HUES6 (cell line): ENCODE results near the gene PYCR2.
"Not testable (repeated sequence)": the region's sequence is repeated elsewhere in the genome, so short reads cannot be mapped to it uniquely, and the experiment has no call there.

Source experiments
- H3K27ac ChIP-seq: 2 replicates; pipeline ENCODE4 v1.7.0; 2013; ENCODE audit warnings: low read depth, mild to moderate bottlenecking, low read length, inconsistent platforms
- H3K27me3 ChIP-seq: 2 replicates; pipeline ENCODE4 v1.6.1; 2013; ENCODE audit warnings: low read length; ENCODE audit not compliant: control insufficient read depth, insufficient read depth
- H3K36me3 ChIP-seq: 2 replicates; pipeline ENCODE4 v1.6.1; 2013; ENCODE audit warnings: low read length; ENCODE audit not compliant: control insufficient read depth, insufficient read depth
- H3K4me1 ChIP-seq: 2 replicates; pipeline ENCODE4 v1.6.1; 2013; ENCODE audit warnings: low read length; ENCODE audit not compliant: control insufficient read depth, insufficient read depth
- H3K4me3 ChIP-seq: 2 replicates; pipeline ENCODE4 v1.5.1; 2013; ENCODE audit warnings: low read depth, low read length
- H3K9ac ChIP-seq: one replicate; pipeline ENCODE4 v1.6.1; 2013; ENCODE audit warnings: mild to moderate bottlenecking, low read length
- H3K9me3 ChIP-seq: 2 replicates; pipeline ENCODE4 v1.6.1; 2013; ENCODE audit warnings: low read depth, low read length; ENCODE audit not compliant: control insufficient read depth, insufficient read depth

The PYCR2 gene

GRCh38 chr1:225923692-225924555, at the start of gene PYCR2:
Gene PYCR2 (minus strand): TSS chr1:225924250. CDS start chr1:225924110, 140 bp downstream.
- Histone ChIP-seq H3K27me3 (no peaks in the 10 kb centered on the region), H3K9me3 (no peaks in the 10 kb centered on the region), H3K9ac (peak within 1 kb of the TSS; percentile 93), H3K27ac (peak within 1 kb of the TSS; percentile 96), H3K4me3 (peak within 1 kb of the TSS; percentile 79), H3K36me3 (peaks cover 37% of the 10 kb centered on the region), H3K4me1 (peaks cover 8% of the 10 kb centered on the region; the same call in 1 of the 2 replicates)

- H3K4me3 ChIP-seq, result no peak overlapping the region
- no peak overlapping the region for H3K9ac ChIP-seq
- H3K27me3 ChIP-seq, result no peaks in the 10 kb centered on the region
- H3K4me1 ChIP-seq, result peaks cover 6% of the 10 kb centered on the region; the same call in 1 of the 2 replicates
- peaks cover 8% of the 10 kb centered on the region; the same call in 1 of the 2 replicates for H3K36me3 ChIP-seq
- no peaks in the 10 kb centered on the region for H3K9me3 ChIP-seq
- no peak overlapping the region for H3K27ac ChIP-seq
These were observed 49.1 kb upstream of the PYCR2 start for GRCh38 chr1:225973158-225973557.

GRCh38 chr1:225972344-225973152, 48.5 kb upstream of the PYCR2 start:
- Histone ChIP-seq H3K27ac (no peak overlapping the region), H3K4me1 (peaks cover 6% of the 10 kb centered on the region; the same call in 1 of the 2 replicates), H3K9ac (no peak overlapping the region), H3K27me3 (no peaks in the 10 kb centered on the region), H3K9me3 (no peaks in the 10 kb centered on the region), H3K4me3 (no peak overlapping the region), H3K36me3 (peaks cover 2% of the 10 kb centered on the region; the same call in 1 of the 2 replicates)

GRCh38 chr1:225970592-225971157, 46.6 kb upstream of the PYCR2 start:
- H3K9me3 ChIP-seq, H3K27ac ChIP-seq, H3K4me3 ChIP-seq, H3K36me3 ChIP-seq, H3K9ac ChIP-seq, H3K4me1 ChIP-seq, H3K27me3 ChIP-seq: not testable (repeated sequence)

- H3K27me3 ChIP-seq, H3K9me3 ChIP-seq, H3K4me1 ChIP-seq, H3K36me3 ChIP-seq, H3K9ac ChIP-seq, H3K4me3 ChIP-seq, H3K27ac ChIP-seq: not testable (repeated sequence)
These were observed 45.7 kb upstream of the PYCR2 start for GRCh38 chr1:225969751-225970150.

GRCh38 chr1:225965231-225965630, 41.2 kb upstream of the PYCR2 start:
- H3K4me3 ChIP-seq, result no peak overlapping the region
- H3K27me3 ChIP-seq, result no peaks in the 10 kb centered on the region; the same call in 1 of the 2 replicates
- peaks cover 6% of the 10 kb centered on the region; the same call in 1 of the 2 replicates for H3K4me1 ChIP-seq
- H3K9me3 ChIP-seq, result no peaks in the 10 kb centered on the region
- H3K27ac ChIP-seq, result no peak overlapping the region
- H3K36me3 ChIP-seq, result no peaks in the 10 kb centered on the region
- H3K9ac ChIP-seq, result no peak overlapping the region

GRCh38 chr1:225963735-225964530, 39.9 kb upstream of the PYCR2 start:
- Histone ChIP-seq H3K4me1 (peaks cover 3% of the 10 kb centered on the region; the same call in 1 of the 2 replicates), H3K27me3 (no peaks in the 10 kb centered on the region; the same call in 1 of the 2 replicates), H3K27ac (no peak overlapping the region), H3K9ac (no peak overlapping the region), H3K36me3 (no peaks in the 10 kb centered on the region), H3K4me3 (no peak overlapping the region), H3K9me3 (no peaks in the 10 kb centered on the region)

GRCh38 chr1:225962440-225962975, 38.5 kb upstream of the PYCR2 start:
- H3K36me3 ChIP-seq, result no peaks in the 10 kb centered on the region
- H3K9ac ChIP-seq, result no peak overlapping the region
- H3K4me3 ChIP-seq, result no peak overlapping the region
- no peaks in the 10 kb centered on the region for H3K9me3 ChIP-seq
- H3K27ac ChIP-seq, result no peak overlapping the region
- H3K27me3 ChIP-seq, result no peaks in the 10 kb centered on the region; the same call in 1 of the 2 replicates
- H3K4me1 ChIP-seq, result no peaks in the 10 kb centered on the region

- no peak overlapping the region for H3K27ac ChIP-seq
- no peak overlapping the region for H3K4me3 ChIP-seq
- no peaks in the 10 kb centered on the region for H3K9me3 ChIP-seq
- H3K27me3 ChIP-seq, result no peaks in the 10 kb centered on the region; the same call in 1 of the 2 replicates
- H3K9ac ChIP-seq, result no peak overlapping the region
- no peaks in the 10 kb centered on the region for H3K4me1 ChIP-seq
- no peaks in the 10 kb centered on the region for H3K36me3 ChIP-seq
These were observed 37.8 kb upstream of the PYCR2 start for GRCh38 chr1:225961659-225962439.
